D721Med (cell line): ENCODE measurements around the gene GLMP.
"Not testable (repeated sequence)": the region's sequence is repeated elsewhere in the genome, so short reads cannot be mapped to it uniquely, and the experiment has no call there.

ENCODE experiments used
- DNase-seq: peaks from one replicate; pipeline ENCODE4 v3.0.0; 2011; ENCODE audit warnings: low spot score; ENCODE audit not compliant: insufficient read length
- FAIRE-seq: peaks from 2 replicates; lab custom pipeline; 2011; peaks lifted over from hg19 to GRCh38; lab: Jason Lieb, UNC
- TF ChIP-seq, protein P1 (sequence below): IDR thresholded peaks from 2 replicates; pipeline ENCODE4 v1.5.1; 2012; ENCODE audit warnings: mild to moderate bottlenecking, control low read depth; ENCODE audit not compliant: insufficient read depth; ENCODE audit errors: missing control alignments

The GLMP gene

GRCh38 chr1:156336242-156336641, 40.8 kb upstream of the GLMP start:
- peak; percentile 58 for FAIRE-seq
- DNase-seq: no peak
- TF ChIP-seq, protein P1, sequence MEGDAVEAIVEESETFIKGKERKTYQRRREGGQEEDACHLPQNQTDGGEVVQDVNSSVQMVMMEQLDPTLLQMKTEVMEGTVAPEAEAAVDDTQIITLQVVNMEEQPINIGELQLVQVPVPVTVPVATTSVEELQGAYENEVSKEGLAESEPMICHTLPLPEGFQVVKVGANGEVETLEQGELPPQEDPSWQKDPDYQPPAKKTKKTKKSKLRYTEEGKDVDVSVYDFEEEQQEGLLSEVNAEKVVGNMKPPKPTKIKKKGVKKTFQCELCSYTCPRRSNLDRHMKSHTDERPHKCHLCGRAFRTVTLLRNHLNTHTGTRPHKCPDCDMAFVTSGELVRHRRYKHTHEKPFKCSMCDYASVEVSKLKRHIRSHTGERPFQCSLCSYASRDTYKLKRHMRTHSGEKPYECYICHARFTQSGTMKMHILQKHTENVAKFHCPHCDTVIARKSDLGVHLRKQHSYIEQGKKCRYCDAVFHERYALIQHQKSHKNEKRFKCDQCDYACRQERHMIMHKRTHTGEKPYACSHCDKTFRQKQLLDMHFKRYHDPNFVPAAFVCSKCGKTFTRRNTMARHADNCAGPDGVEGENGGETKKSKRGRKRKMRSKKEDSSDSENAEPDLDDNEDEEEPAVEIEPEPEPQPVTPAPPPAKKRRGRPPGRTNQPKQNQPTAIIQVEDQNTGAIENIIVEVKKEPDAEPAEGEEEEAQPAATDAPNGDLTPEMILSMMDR: peak; percentile 40

- DNase-seq, FAIRE-seq: not testable (repeated sequence)
These were observed 27.7 kb upstream of the GLMP start for GRCh38 chr1:156323179-156323578.

DNA sequence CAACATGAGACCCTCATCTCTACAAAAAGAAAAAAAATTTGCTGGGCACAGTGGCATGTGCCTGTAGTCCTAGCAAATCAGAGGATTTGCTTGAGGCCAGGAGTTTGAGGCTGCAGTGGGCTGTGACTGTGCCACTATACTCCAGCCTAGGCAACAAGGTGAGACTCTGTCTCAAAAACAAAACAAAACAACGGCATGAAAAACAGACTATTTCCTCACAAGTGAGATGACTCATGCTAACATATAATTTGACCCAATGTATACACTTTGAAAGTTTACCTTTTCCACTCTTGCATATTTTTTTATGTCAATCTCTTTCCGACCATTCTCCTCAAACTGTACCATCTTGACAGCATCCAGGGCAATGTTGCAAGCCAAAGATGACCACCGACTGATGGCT, 25.1 kb upstream of the GLMP start:
- FAIRE-seq (no peak), DNase-seq (no peak)
- TF ChIP-seq, protein P1: no peak

- TF ChIP-seq, protein P1: peak; percentile 53
- peak; percentile 25 for FAIRE-seq
- DNase-seq: peak; percentile 43
These were observed 24.2 kb upstream of the GLMP start for GRCh38 chr1:156319664-156320063.

GRCh38 chr1:156316909-156317308, 21.4 kb upstream of the GLMP start:
- TF ChIP-seq, protein P1: no peak
- no peak for FAIRE-seq
- no peak for DNase-seq

- TF ChIP-seq, protein P1: no peak
- FAIRE-seq: no peak
- DNase-seq: no peak
These were observed 15.5 kb upstream of the GLMP start for GRCh38 chr1:156310962-156311361.

DNA sequence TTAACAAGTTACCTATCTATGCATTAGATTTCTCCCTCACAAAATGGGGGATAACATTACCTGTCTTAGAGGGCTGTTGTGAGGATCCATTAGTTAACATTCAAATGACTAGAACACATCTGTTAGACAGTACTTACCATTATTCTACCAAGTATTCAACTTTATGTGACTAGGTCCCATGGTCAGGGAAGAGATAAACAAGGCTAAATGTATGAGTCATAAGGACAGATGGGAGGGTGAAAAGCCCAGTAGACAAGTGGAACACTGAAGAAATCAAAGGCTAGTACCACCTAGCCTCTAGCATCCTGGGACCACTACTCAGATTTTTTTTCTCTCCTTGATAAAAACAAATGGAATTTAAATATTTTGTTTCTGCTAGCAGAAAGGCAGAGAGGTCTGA, 12.6 kb upstream of the GLMP start:
- DNase-seq: no peak
- no peak for FAIRE-seq
- TF ChIP-seq, protein P1: no peak

- TF ChIP-seq, protein P1: no peak
- DNase-seq (no peak), FAIRE-seq (no peak)
These were observed 9.7 kb upstream of the GLMP start for GRCh38 chr1:156305215-156305614.
